Fibroblast of lung (primary cell): ENCODE results near the gene MRPL48. TPM values are rescaled to one million over a fixed set of nuclear protein-coding genes. Genes with fewer than 3 reads are reported as not detected.

Experiments used
- DNase-seq, 2 donors: peaks; one replicate each; pipeline versions ENCODE4 v3.0.0 to v3.0.0-alpha.2; 2010; ENCODE audit warnings: low read depth in 2 of 2
- H2AFZ ChIP-seq: 2 replicates; pipeline ENCODE4 v1.5.1; 2012; ENCODE audit warnings: low read length, control low read depth, inconsistent platforms
- H3K27ac ChIP-seq: 2 replicates; pipeline ENCODE4 v1.5.1; 2011; ENCODE audit warnings: low read length, control low read depth; ENCODE audit not compliant: insufficient read depth
- H3K27me3 ChIP-seq: 2 replicates; pipeline ENCODE4 v1.5.1; 2011; ENCODE audit warnings: mild to moderate bottlenecking, low read length; ENCODE audit not compliant: control insufficient read depth, insufficient read depth
- H3K36me3 ChIP-seq: 2 replicates; pipeline ENCODE4 v1.5.1; 2011; ENCODE audit warnings: low read length; ENCODE audit not compliant: control insufficient read depth, insufficient read depth
- H3K4me1 ChIP-seq: 2 replicates; pipeline ENCODE4 v1.5.1; 2011; ENCODE audit warnings: low read length; ENCODE audit not compliant: control insufficient read depth, insufficient read depth; ENCODE audit errors: extremely low read depth
- H3K4me2 ChIP-seq: 2 replicates; pipeline ENCODE4 v1.5.1; 2011; ENCODE audit warnings: low read length, control low read depth; ENCODE audit not compliant: insufficient read depth; ENCODE audit errors: extremely low read depth
- H3K4me3 ChIP-seq, 4 experiments: fragments of 200-600 bp in 1 of 4; sonication (generic) in 1 of 4; replicated peaks in 1 of 4; 2 replicates each; pipeline ENCODE4 v1.5.1; 2011 to 2016; ENCODE audit warnings: low read length in 4 of 4, low read depth in 3 of 4, mild to moderate bottlenecking in 3 of 4, control low read depth in 2 of 4, inconsistent platforms in 1 of 4, mixed read lengths in 1 of 4; ENCODE audit not compliant: insufficient read depth in 1 of 4; ENCODE audit errors: control extremely low read depth in 1 of 4
- H3K79me2 ChIP-seq: 2 replicates; pipeline ENCODE4 v1.5.1; 2012; ENCODE audit warnings: mild to moderate bottlenecking, low read length, inconsistent platforms; ENCODE audit not compliant: control insufficient read depth, insufficient read depth
- H3K9ac ChIP-seq: 2 replicates; pipeline ENCODE4 v1.5.1; 2011; ENCODE audit warnings: mild to moderate bottlenecking, low read length, control low read depth; ENCODE audit not compliant: insufficient read depth
- H3K9me3 ChIP-seq: 2 replicates; pipeline ENCODE4 v1.5.1; 2012; ENCODE audit warnings: low read depth, low read length; ENCODE audit not compliant: control insufficient read depth, insufficient read depth
- H4K20me1 ChIP-seq: 2 replicates; pipeline ENCODE4 v1.5.1; 2011; ENCODE audit warnings: low read length; ENCODE audit not compliant: control insufficient read depth, insufficient read depth; ENCODE audit errors: extremely low read depth
- EZH2 ChIP-seq: IDR thresholded peaks from 2 replicates; pipeline ENCODE4 v1.5.1; 2012; ENCODE audit warnings: low read length, control low read depth, mild to moderate bottlenecking; ENCODE audit errors: missing control alignments
- polyA plus RNA-seq, 2 donors: library from polyadenylated mRNA; depleted of rRNA in 1 of 2; stranded (reverse) in 1 of 2; unstranded in 1 of 2; fragments of >200 nt; gene quantifications; 2 replicates each; pipeline ENCODE4 v1.2.1, GENCODE V29; 2011 to 2012; ENCODE audit warnings: missing spikeins in 1 of 2
- total RNA-seq: library from RNA; depleted of rRNA; stranded (reverse); fragments of >200 nt; gene quantifications from 2 replicates; pipeline ENCODE4 v1.2.1, GENCODE V29; 2014
- TF ChIP-seq, protein P1 (sequence below), 2 donors: IDR thresholded peaks in 1 of 2; conservative IDR thresholded peaks in 1 of 2; 1 replicate in 1 of 2; 2 replicates in 1 of 2; pipeline ENCODE4 v1.5.1; 2011 to 2012; ENCODE audit warnings: low read length in 2 of 2, control low read depth in 1 of 2, inconsistent platforms in 1 of 2, low read depth in 1 of 2, mild to moderate bottlenecking in 1 of 2

Gene MRPL48
- total and polyA plus RNA-seq, 2 donors (not counting 1 experiment from before 2014, with no cell fraction given) = 32.9 to 46.2 TPM

- H3K4me1 ChIP-seq = no peaks in the 10 kb centered on the region
- no peak overlapping the region for H3K9ac ChIP-seq
- H3K4me3 ChIP-seq = no peak overlapping the region
- no peaks in the 10 kb centered on the region for H3K27me3 ChIP-seq
- H3K36me3 ChIP-seq = no peaks in the 10 kb centered on the region
- TF ChIP-seq EZH2 = no peak
- TF ChIP-seq, protein P1, sequence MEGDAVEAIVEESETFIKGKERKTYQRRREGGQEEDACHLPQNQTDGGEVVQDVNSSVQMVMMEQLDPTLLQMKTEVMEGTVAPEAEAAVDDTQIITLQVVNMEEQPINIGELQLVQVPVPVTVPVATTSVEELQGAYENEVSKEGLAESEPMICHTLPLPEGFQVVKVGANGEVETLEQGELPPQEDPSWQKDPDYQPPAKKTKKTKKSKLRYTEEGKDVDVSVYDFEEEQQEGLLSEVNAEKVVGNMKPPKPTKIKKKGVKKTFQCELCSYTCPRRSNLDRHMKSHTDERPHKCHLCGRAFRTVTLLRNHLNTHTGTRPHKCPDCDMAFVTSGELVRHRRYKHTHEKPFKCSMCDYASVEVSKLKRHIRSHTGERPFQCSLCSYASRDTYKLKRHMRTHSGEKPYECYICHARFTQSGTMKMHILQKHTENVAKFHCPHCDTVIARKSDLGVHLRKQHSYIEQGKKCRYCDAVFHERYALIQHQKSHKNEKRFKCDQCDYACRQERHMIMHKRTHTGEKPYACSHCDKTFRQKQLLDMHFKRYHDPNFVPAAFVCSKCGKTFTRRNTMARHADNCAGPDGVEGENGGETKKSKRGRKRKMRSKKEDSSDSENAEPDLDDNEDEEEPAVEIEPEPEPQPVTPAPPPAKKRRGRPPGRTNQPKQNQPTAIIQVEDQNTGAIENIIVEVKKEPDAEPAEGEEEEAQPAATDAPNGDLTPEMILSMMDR (conservative IDR thresholded peaks at IDR 0.05 in 1 of 2, IDR thresholded peaks at IDR 0.05 in 1 of 2; ENCODE audit: low read depth in 1 of 2, low read length in 2 of 2) = no peak
- no peaks in the 10 kb centered on the region for H3K9me3 ChIP-seq
- no peaks in the 10 kb centered on the region for H3K79me2 ChIP-seq
- no peak overlapping the region for H2AFZ ChIP-seq
- H3K27ac ChIP-seq = no peak overlapping the region
- no peak for DNase-seq
- no peaks in the 10 kb centered on the region for H4K20me1 ChIP-seq
- no peak overlapping the region for H3K4me2 ChIP-seq
Measured at GRCh38 chr11:73830261-73830660, 42.6 kb downstream of the MRPL48 start.

DNA sequence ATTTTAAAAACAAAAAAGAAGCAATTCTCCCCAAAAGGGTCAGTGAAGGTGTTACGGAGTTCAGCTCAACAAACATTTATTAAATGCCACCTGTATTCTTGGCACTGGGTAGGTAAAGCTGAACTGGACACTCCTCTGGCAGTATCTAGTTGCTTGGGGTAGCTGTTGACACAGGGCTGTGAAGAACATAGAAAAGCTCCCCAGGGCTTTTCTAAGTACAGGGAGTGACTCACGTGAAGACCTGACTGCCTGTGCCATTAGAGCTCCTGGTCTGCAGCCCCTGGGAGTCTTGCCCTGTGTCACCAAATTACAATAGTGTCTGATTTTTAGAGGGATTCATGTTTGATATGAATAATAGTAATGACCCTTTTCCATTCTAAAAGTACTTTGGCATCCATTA is 45.4 kb downstream of the MRPL48 start:
- Histone ChIP-seq H3K4me1 (no peaks in the 10 kb centered on the region), H3K4me3 (no peak overlapping the region), H3K27me3 (no peaks in the 10 kb centered on the region), H3K79me2 (no peaks in the 10 kb centered on the region), H3K4me2 (no peak overlapping the region), H3K9me3 (no peaks in the 10 kb centered on the region), H3K27ac (no peak overlapping the region), H2AFZ (no peak overlapping the region), H4K20me1 (no peaks in the 10 kb centered on the region), H3K9ac (no peak overlapping the region), H3K36me3 (no peaks in the 10 kb centered on the region)
- DNase-seq = no peak
- TF ChIP-seq, protein P1 (conservative IDR thresholded peaks at IDR 0.05 in 1 of 2, IDR thresholded peaks at IDR 0.05 in 1 of 2; ENCODE audit: low read depth in 1 of 2, low read length in 2 of 2) = no peak
- no peak for TF ChIP-seq EZH2

GRCh38 chr11:73838443-73839122 is 50.9 kb downstream of the MRPL48 start:
- Histone ChIP-seq H3K36me3 (no peaks in the 10 kb centered on the region), H4K20me1 (no peaks in the 10 kb centered on the region), H3K79me2 (no peaks in the 10 kb centered on the region), H3K4me3 (no peak overlapping the region), H3K4me1 (no peaks in the 10 kb centered on the region), H3K27me3 (no peaks in the 10 kb centered on the region), H3K9me3 (no peaks in the 10 kb centered on the region), H2AFZ (no peak overlapping the region), H3K27ac (no peak overlapping the region), H3K9ac (no peak overlapping the region), H3K4me2 (no peak overlapping the region)
- TF ChIP-seq, protein P1 (conservative IDR thresholded peaks at IDR 0.05 in 1 of 2, IDR thresholded peaks at IDR 0.05 in 1 of 2; ENCODE audit: low read depth in 1 of 2, low read length in 2 of 2) = no peak
- no peak for TF ChIP-seq EZH2
- peak; percentile 7 to 77 for DNase-seq
